B cell (primary cell): ENCODE results near the gene ATG12. TPM values are rescaled to one million over a fixed set of nuclear protein-coding genes. Genes with fewer than 3 reads are reported as not detected.

Source experiments
- ATAC-seq: fragments of 200-7000 bp; cut with Tn5 transposase; one replicate; pipeline ENCODE4 v1.10.0; 2021; ENCODE audit warnings: low read depth, mild to moderate bottlenecking, moderate number of reproducible peaks, moderate library complexity
- CTCF ChIA-PET: fragments of 350-600 bp; sonication (Branson Sonifier 250); formaldehyde crosslinking; loops from one replicate; lab custom pipeline; 2021; ENCODE audit warnings: antibody characterized with exemption, inconsistent platforms; lab: Charles Lee
- POLR2A ChIA-PET: fragments of 350-600 bp; sonication (Branson Sonifier 250); formaldehyde crosslinking; loops from one replicate; lab custom pipeline; 2021; ENCODE audit warnings: antibody characterized with exemption; lab: Charles Lee
- DNase-seq: peaks from one replicate; pipeline ENCODE4 v3.0.0; 2013
- H2AFZ ChIP-seq: 2 replicates; pipeline ENCODE4 v1.6.1; 2012; ENCODE audit warnings: mild to moderate bottlenecking, low read depth, low read length; ENCODE audit not compliant: insufficient read depth, poor library complexity, severe bottlenecking
- H3K27ac ChIP-seq, 2 donors: 1 replicate in 1 of 2; 2 replicates in 1 of 2; pipeline ENCODE4 v1.5.1; 2012 to 2013; ENCODE audit warnings: low read length in 2 of 2, mild to moderate bottlenecking in 2 of 2, moderate library complexity in 1 of 2
- H3K27me3 ChIP-seq, 4 experiments: fragments of 200-600 bp in 1 of 4; sonication (generic) in 1 of 4; replicated peaks in 1 of 4; 1 replicate in 2 of 4; 2 replicates in 2 of 4; pipeline versions ENCODE4 v1.6.1 to v1.7.0; 2013 to 2016; ENCODE audit warnings: low read length in 3 of 4, mild to moderate bottlenecking in 2 of 4, mixed read lengths in 1 of 4, moderate library complexity in 1 of 4; ENCODE audit not compliant: insufficient read depth in 4 of 4, control insufficient read depth in 3 of 4; ENCODE audit errors: control extremely low read depth in 1 of 4
- H3K36me3 ChIP-seq, 2 experiments: replicated peaks in 1 of 2; 1 replicate in 1 of 2; 2 replicates in 1 of 2; pipeline versions ENCODE4 v1.6.1 to v1.7.1; 2013; ENCODE audit warnings: low read length in 1 of 2; ENCODE audit not compliant: insufficient read depth in 2 of 2, control insufficient read depth in 1 of 2; ENCODE audit errors: control extremely low read depth in 1 of 2, extremely low read depth in 1 of 2
- H3K4me1 ChIP-seq, 2 donors: fragments of 200-600 bp in 1 of 2; sonication (generic) in 1 of 2; 1 replicate in 1 of 2; 2 replicates in 1 of 2; pipeline versions ENCODE4 v1.5.1 to v1.6.1; 2013 to 2017; ENCODE audit warnings: low read length in 2 of 2; ENCODE audit not compliant: control insufficient read depth in 2 of 2, insufficient read depth in 2 of 2
- H3K4me2 ChIP-seq: replicated peaks from 2 replicates; pipeline ENCODE3; 2012; ENCODE audit warnings: mild to moderate bottlenecking, low read depth, low read length; ENCODE audit not compliant: poor library complexity, severe bottlenecking
- H3K4me3 ChIP-seq, 5 experiments: fragments of 200-600 bp in 1 of 5; sonication (generic) in 1 of 5; 1 replicate in 3 of 5; 2 replicates in 2 of 5; pipeline versions ENCODE4 v1.5.1 to v1.7.0; 2011 to 2016; ENCODE audit warnings: low read length in 4 of 5, mild to moderate bottlenecking in 4 of 5, low read depth in 2 of 5, control low read depth in 1 of 5, moderate library complexity in 1 of 5; ENCODE audit not compliant: insufficient read depth in 1 of 5; ENCODE audit errors: control extremely low read depth in 1 of 5, extremely low read depth in 1 of 5
- H3K79me2 ChIP-seq: fragments of 200-600 bp; sonication (generic); one replicate; pipeline ENCODE4 v1.6.0; 2016; ENCODE audit warnings: low read length; ENCODE audit not compliant: control insufficient read depth, insufficient read depth
- H3K9ac ChIP-seq: fragments of 200-600 bp; sonication (generic); 2 replicates; pipeline ENCODE4 v1.6.1; 2017; ENCODE audit warnings: mild to moderate bottlenecking, low read length, moderate library complexity
- H3K9me3 ChIP-seq, 3 donors: one replicate each; pipeline versions ENCODE4 v1.6.1 to v1.7.1; 2013; ENCODE audit warnings: low read length in 2 of 3; ENCODE audit not compliant: control insufficient read depth in 2 of 3, insufficient read depth in 1 of 3; ENCODE audit errors: control extremely low read depth in 1 of 3
- H4K20me1 ChIP-seq: 2 replicates; pipeline ENCODE4 v1.6.0; 2012; ENCODE audit warnings: mild to moderate bottlenecking, low read length; ENCODE audit not compliant: insufficient read depth, control insufficient read depth, poor library complexity, severe bottlenecking
- H3K27ac Mint-ChIP-seq: one replicate; pipeline ENCODE4 v1.8.0; 2021; ENCODE audit warnings: mixed read lengths
- H3K27me3 Mint-ChIP-seq: one replicate; pipeline ENCODE4 v1.8.0; 2021; ENCODE audit warnings: mixed read lengths
- H3K4me1 Mint-ChIP-seq: one replicate; pipeline ENCODE4 v1.8.0; 2021; ENCODE audit warnings: mixed read lengths
- H3K4me3 Mint-ChIP-seq: one replicate; pipeline ENCODE4 v1.8.0; 2021; ENCODE audit warnings: mixed read lengths
- H3K9me3 Mint-ChIP-seq: one replicate; pipeline ENCODE4 v1.8.0; 2022; ENCODE audit warnings: mixed read lengths; ENCODE audit not compliant: insufficient read depth
- CTCF ChIP-seq: fragments of 200-600 bp; IDR thresholded peaks from one replicate; pipeline ENCODE4 v1.8.0; 2022; ENCODE audit warnings: antibody characterized with exemption, mild to moderate bottlenecking
- EZH2 ChIP-seq: IDR thresholded peaks from 2 replicates; pipeline ENCODE4 v1.6.1; 2012; ENCODE audit warnings: borderline replicate concordance, low read depth, mild to moderate bottlenecking, moderate library complexity, low read length; ENCODE audit not compliant: insufficient read depth, poor library complexity, severe bottlenecking
- WGBS: methylation state at CpG from one replicate; pipeline ENCODE4 v1.1.5; 2013; ENCODE audit warnings: missing lambda C conversion rate; ENCODE audit not compliant: insufficient coverage; 5-methylcytosine and 5-hydroxymethylcytosine counted together
- intact Hi-C: fragments of 100-400 bp; cut with micrococcal nuclease; formaldehyde crosslinking; loops from one replicate; pipeline ENCODE4 v1.10.0; 2022
- polyA plus RNA-seq: library from polyadenylated mRNA; depleted of rRNA; stranded (reverse); fragments of >200 nt; gene quantifications from 2 replicates; pipeline ENCODE4 v1.2.3, GENCODE V29; 2012
- total RNA-seq, 2 donors: library from RNA; stranded (reverse); fragments of 120-200 nt in 1 of 2; gene quantifications; 1 replicate in 1 of 2; 2 replicates in 1 of 2; pipeline versions ENCODE4 v1.2.3 to v1.2.4, GENCODE V29; 2013 to 2022

ATG12 gene
- total and polyA plus RNA-seq, 2 donors (not counting 1 experiment from before 2014, with no cell fraction given): 60.8 to 97.5 TPM

GRCh38 chr5:115807654-115808052 is 33.7 kb downstream of the ATG12 start:
- no peaks in the 10 kb centered on the region for H3K9me3 ChIP-seq
- ChIA-PET CTCF (no interaction called here), POLR2A (no interaction called here)
- H2AFZ ChIP-seq: no peak overlapping the region
- H3K79me2 ChIP-seq: no peaks in the 10 kb centered on the region
- H3K27me3 ChIP-seq: peaks cover 0 to 3% (median 1%) of the 10 kb centered on the region in 4 experiments
- Mint-ChIP-seq H3K27ac (no peak overlapping the region), H3K4me3 (no peak overlapping the region), H3K4me1 (no peaks in the 10 kb centered on the region), H3K9me3 (no peaks in the 10 kb centered on the region), H3K27me3 (peaks cover 24% of the 10 kb centered on the region)
- no peak overlapping the region for H3K9ac ChIP-seq
- H3K4me2 ChIP-seq: no peak overlapping the region
- ATAC-seq (no peak), DNase-seq (no peak)
- H3K36me3 ChIP-seq: no peaks in the 10 kb centered on the region
- H3K4me1 ChIP-seq: no peaks in the 10 kb centered on the region
- H3K4me3 ChIP-seq: no peak overlapping the region
- H4K20me1 ChIP-seq: no peaks in the 10 kb centered on the region
- intact Hi-C loops: no loop called here
- WGBS: no CpG with 5 or more reads among the region's 2 CpGs
- no peak overlapping the region for H3K27ac ChIP-seq
- no peak for TF ChIP-seq EZH2
- TF ChIP-seq CTCF: no peak

GRCh38 chr5:115806986-115807653 is 34.2 kb downstream of the ATG12 start:
- H3K9me3 ChIP-seq: no peaks in the 10 kb centered on the region
- intact Hi-C loops: no loop called here
- no peak overlapping the region for H2AFZ ChIP-seq
- Mint-ChIP-seq H3K27me3 (peaks cover 22% of the 10 kb centered on the region), H3K27ac (no peak overlapping the region), H3K9me3 (no peaks in the 10 kb centered on the region), H3K4me1 (no peaks in the 10 kb centered on the region), H3K4me3 (no peak overlapping the region)
- H3K4me3 ChIP-seq: no peak overlapping the region
- H3K4me1 ChIP-seq: no peaks in the 10 kb centered on the region
- no peaks in the 10 kb centered on the region for H3K79me2 ChIP-seq
- DNase-seq: no peak
- H3K27ac ChIP-seq: no peak overlapping the region
- POLR2A ChIA-PET: no interaction called here
- WGBS: 100% methylated on average over 1 of the region's 2 CpGs
- H3K36me3 ChIP-seq: no peaks in the 10 kb centered on the region
- CTCF ChIA-PET: no interaction called here
- no peak overlapping the region for H3K9ac ChIP-seq
- H3K4me2 ChIP-seq: no peak overlapping the region
- no peaks in the 10 kb centered on the region for H4K20me1 ChIP-seq
- peaks cover 0 to 3% (median 1%) of the 10 kb centered on the region in 4 experiments for H3K27me3 ChIP-seq
- no peak for ATAC-seq
- no peak for TF ChIP-seq EZH2
- no peak for TF ChIP-seq CTCF
